ENCODE results near the gene VTI1A. TPM values are rescaled to one million over a fixed set of nuclear protein-coding genes. Genes with fewer than 3 reads are reported as not detected.

VTI1A gene
- total RNA-seq, 2 donors from 2014 or later = 71.6 to 139 TPM

- TF ChIP-seq CTCF (IDR thresholded peaks at IDR 0.05) = no peak
These were observed 254.9 kb downstream of the VTI1A start for GRCh38 chr10:112701878-112702255.

DNA sequence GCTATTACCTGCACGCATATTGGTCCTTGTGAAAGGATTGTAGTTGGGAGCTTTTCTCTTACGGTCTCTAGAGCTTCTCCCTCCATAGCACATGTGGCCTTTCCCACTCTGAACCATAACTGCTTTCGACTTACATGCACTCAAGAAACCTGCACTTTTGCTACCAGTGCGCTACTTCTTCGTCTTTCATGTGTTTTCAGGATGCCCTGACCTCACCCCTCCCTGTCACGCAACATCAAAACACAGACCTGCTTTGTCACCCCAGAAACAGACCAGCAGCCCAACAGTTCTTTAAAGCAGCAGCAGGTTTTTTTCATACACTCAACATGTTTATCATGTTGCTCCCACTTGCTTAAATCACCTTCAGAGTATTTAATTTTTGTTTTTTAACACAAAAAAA is 259.6 kb downstream of the VTI1A start:
- H3K4me1 ChIP-seq (ENCODE audit: control insufficient read depth in 1 of 2, low read depth in 2 of 2) = peaks cover 0 to under 1% of the 10 kb centered on the region in 2 donors
- no peaks in the 10 kb centered on the region for H3K27me3 ChIP-seq (replicated peaks; ENCODE audit: insufficient read depth)
- DNase-seq (ENCODE audit: low spot score) (no peak), ATAC-seq (ENCODE audit: insufficient number of reproducible peaks, low FRiP score, low read depth) (no peak)
- no peaks in the 10 kb centered on the region for H3K9me3 ChIP-seq
- no peak overlapping the region for H3K4me3 ChIP-seq
- TF ChIP-seq CTCF (IDR thresholded peaks at IDR 0.05) = no peak
- no peaks in the 10 kb centered on the region for H3K36me3 ChIP-seq
- no peak overlapping the region for H3K27ac ChIP-seq

More at GRCh38 chr10:112701878-112702255, 254.9 kb downstream of the VTI1A start:
- Histone ChIP-seq H3K27me3 (replicated peaks; ENCODE audit: insufficient read depth) (no peaks in the 10 kb centered on the region), H3K9me3 (no peaks in the 10 kb centered on the region), H3K4me1 (ENCODE audit: control insufficient read depth in 1 of 2, low read depth in 2 of 2) (peaks cover 4 to 17% of the 10 kb centered on the region in 2 donors), H3K36me3 (no peaks in the 10 kb centered on the region), H3K27ac (no peak overlapping the region), H3K4me3 (no peak overlapping the region)
- ATAC-seq (ENCODE audit: insufficient number of reproducible peaks, low FRiP score, low read depth) = no peak
- no peak for DNase-seq (ENCODE audit: low spot score)

DNA sequence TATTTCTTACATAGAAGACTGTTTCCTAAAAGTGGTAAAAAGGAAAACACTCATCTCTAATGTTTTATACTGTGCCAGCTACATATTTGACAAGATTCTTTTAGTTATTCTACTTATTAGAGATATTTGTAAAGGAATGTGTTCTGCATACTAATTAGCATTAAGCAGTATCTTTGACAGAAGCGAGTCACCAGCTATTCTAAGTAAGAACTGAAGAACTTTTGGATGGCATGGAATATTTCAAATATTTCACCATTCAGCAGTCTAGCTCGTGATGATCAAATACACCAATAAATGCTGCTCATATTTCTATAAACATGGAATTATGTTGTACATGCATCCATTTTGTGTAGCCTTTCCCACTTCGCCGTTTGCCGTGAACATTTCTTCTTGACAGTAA is 261.4 kb downstream of the VTI1A start:
- ATAC-seq (ENCODE audit: insufficient number of reproducible peaks, low FRiP score, low read depth) = no peak
- no peak for DNase-seq (ENCODE audit: low spot score)
- no peaks in the 10 kb centered on the region for H3K27me3 ChIP-seq (replicated peaks; ENCODE audit: insufficient read depth)
- no peak overlapping the region for H3K4me3 ChIP-seq
- no peaks in the 10 kb centered on the region for H3K36me3 ChIP-seq
- no peak overlapping the region for H3K27ac ChIP-seq
- TF ChIP-seq CTCF (IDR thresholded peaks at IDR 0.05) = no peak
- no peaks in the 10 kb centered on the region for H3K4me1 ChIP-seq (ENCODE audit: control insufficient read depth in 1 of 2, low read depth in 2 of 2)
- H3K9me3 ChIP-seq = no peaks in the 10 kb centered on the region

DNA sequence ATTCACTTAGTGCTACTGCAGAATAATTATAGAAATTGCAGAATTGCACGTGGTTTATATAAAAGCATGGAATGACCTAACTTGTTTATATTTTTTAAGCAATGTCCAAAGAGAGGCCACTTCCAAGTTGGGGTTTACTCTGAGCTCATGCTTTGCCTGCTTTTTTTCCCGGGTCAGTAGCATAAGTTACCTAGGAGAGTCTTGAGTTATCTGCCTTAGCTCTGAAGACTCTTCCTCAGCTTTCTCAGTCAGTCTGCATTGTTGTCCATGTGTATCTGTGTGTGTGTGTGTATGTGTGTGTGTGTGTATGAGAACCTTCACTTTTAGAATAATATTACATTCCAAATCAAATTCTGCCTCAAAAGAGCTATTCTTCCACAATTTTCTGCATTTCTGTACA is 263.5 kb downstream of the VTI1A start:
- no peaks in the 10 kb centered on the region for H3K9me3 ChIP-seq
- no peaks in the 10 kb centered on the region for H3K4me1 ChIP-seq (ENCODE audit: control insufficient read depth in 1 of 2, low read depth in 2 of 2)
- no peaks in the 10 kb centered on the region for H3K27me3 ChIP-seq (replicated peaks; ENCODE audit: insufficient read depth)
- no peak for TF ChIP-seq CTCF (IDR thresholded peaks at IDR 0.05)
- no peaks in the 10 kb centered on the region for H3K36me3 ChIP-seq
- ATAC-seq (ENCODE audit: insufficient number of reproducible peaks, low FRiP score, low read depth) (no peak), DNase-seq (ENCODE audit: low spot score) (no peak)
- H3K4me3 ChIP-seq = no peak overlapping the region
- no peak overlapping the region for H3K27ac ChIP-seq

DNA sequence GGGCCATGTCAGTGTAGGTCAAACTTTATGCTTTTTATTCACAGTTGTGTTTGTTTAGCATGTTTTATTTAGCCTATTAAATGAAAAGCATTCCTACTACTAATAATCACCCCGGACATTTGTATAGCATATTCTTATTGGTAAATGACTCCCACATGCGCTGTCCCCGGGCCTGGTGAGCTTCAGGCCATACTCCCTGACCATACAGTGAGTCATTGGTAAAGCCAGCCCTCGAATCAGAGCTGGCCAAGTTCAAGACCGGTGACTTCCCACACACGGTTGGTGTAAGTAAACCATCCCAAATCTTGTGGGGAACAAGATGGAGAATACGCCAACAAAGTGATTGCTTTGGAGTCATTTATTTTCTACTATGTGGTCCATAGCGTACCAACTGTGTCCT is 264.4 kb downstream of the VTI1A start:
- H3K9me3 ChIP-seq = no peaks in the 10 kb centered on the region
- H3K4me1 ChIP-seq (ENCODE audit: control insufficient read depth in 1 of 2, low read depth in 2 of 2) = peaks cover 0 to 1% of the 10 kb centered on the region in 2 donors
- no peak overlapping the region for H3K27ac ChIP-seq
- DNase-seq (ENCODE audit: low spot score) = no peak
- no peak overlapping the region for H3K4me3 ChIP-seq
- no peaks in the 10 kb centered on the region for H3K36me3 ChIP-seq
- TF ChIP-seq CTCF (IDR thresholded peaks at IDR 0.05) = no peak
- no peaks in the 10 kb centered on the region for H3K27me3 ChIP-seq (replicated peaks; ENCODE audit: insufficient read depth)
- ATAC-seq (ENCODE audit: insufficient number of reproducible peaks, low FRiP score, low read depth) = no peak

Data from thoracic aorta (tissue), 2 donors.